Ectodermal cell (in vitro differentiated cells): ENCODE measurements around the gene FMN2.

Experiments used
- H3K27ac ChIP-seq: 2 replicates; pipeline ENCODE4 v1.7.0; 2013; ENCODE audit warnings: mild to moderate bottlenecking, low read depth, low read length; ENCODE audit not compliant: insufficient read depth, poor library complexity, severe bottlenecking
- H3K27me3 ChIP-seq: 2 replicates; pipeline ENCODE4 v1.7.0; 2013; ENCODE audit warnings: mild to moderate bottlenecking, low read length; ENCODE audit not compliant: insufficient read depth, control insufficient read depth, poor library complexity, severe bottlenecking
- H3K36me3 ChIP-seq: one replicate; pipeline ENCODE4 v1.7.0; 2013; ENCODE audit warnings: low read length; ENCODE audit not compliant: control insufficient read depth, insufficient read depth
- H3K4me1 ChIP-seq: one replicate; pipeline ENCODE4 v1.7.0; 2013; ENCODE audit warnings: low read length; ENCODE audit not compliant: control insufficient read depth, insufficient read depth
- H3K4me3 ChIP-seq: 2 replicates; pipeline ENCODE4 v1.7.0; 2013; ENCODE audit warnings: low read depth, low read length, control low read depth; ENCODE audit not compliant: insufficient read depth
- H3K9me3 ChIP-seq: 2 replicates; pipeline ENCODE4 v1.7.0; 2013; ENCODE audit warnings: mild to moderate bottlenecking, low read length, moderate library complexity; ENCODE audit not compliant: control insufficient read depth
- WGBS, 2 experiments: methylation state at CpG; one replicate each; pipeline ENCODE4 v1.1.7; 2013; ENCODE audit warnings: missing lambda C conversion rate in 2 of 2; 5-methylcytosine and 5-hydroxymethylcytosine counted together

FMN2 gene

DNA sequence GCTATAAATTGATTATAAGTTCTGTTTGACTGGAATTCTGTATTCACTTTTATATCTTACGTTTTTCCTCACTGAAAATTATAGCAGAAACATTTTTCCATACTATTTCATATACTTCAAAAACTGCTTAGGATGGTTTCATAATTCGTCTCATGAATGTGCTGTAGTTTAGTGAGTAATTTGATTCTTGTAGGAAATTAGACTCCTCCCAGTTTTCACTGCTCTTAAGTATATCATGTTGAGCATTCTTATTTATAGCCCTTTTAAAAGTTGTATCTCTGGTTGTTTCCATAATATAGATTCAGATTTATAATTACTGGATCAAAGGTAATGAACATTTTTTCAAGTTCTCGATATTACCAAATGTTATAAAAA lies 250.6 kb downstream of the FMN2 start:
- Histone ChIP-seq H3K27ac (no peak overlapping the region), H3K9me3 (no peaks in the 10 kb centered on the region), H3K27me3 (no peaks in the 10 kb centered on the region), H3K4me1 (no peaks in the 10 kb centered on the region), H3K4me3 (no peak overlapping the region), H3K36me3 (no peaks in the 10 kb centered on the region)
- WGBS, 2 experiments, result 86% methylated on average over 1 of the region's 3 CpGs; no CpG with 5 or more reads in 1 of the 2 experiments

DNA sequence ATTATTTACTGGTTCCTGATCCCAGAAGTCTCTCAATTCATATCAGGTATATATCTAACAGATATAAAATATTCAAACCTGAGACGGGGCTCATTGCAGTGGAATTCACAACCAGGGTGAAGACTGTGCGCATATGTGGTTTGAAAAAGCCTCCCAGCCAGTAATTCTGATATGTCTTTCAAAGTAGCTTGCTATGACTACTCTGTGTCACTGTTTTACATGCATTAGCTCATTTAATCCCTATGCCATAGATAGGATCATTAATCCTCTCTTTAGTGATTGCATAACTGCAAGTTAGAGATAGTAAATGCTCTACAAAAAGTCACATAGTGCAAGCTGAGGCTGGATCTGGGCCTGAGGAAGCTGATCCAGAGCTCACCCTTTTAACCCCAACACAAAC lies 251.4 kb downstream of the FMN2 start:
- Histone ChIP-seq H3K27me3 (no peaks in the 10 kb centered on the region), H3K4me3 (no peak overlapping the region), H3K4me1 (no peaks in the 10 kb centered on the region), H3K36me3 (no peaks in the 10 kb centered on the region), H3K27ac (no peak overlapping the region), H3K9me3 (no peaks in the 10 kb centered on the region)
- WGBS, 2 experiments, result 69 to 77% methylated on average over 2 of the region's 2 CpGs

DNA sequence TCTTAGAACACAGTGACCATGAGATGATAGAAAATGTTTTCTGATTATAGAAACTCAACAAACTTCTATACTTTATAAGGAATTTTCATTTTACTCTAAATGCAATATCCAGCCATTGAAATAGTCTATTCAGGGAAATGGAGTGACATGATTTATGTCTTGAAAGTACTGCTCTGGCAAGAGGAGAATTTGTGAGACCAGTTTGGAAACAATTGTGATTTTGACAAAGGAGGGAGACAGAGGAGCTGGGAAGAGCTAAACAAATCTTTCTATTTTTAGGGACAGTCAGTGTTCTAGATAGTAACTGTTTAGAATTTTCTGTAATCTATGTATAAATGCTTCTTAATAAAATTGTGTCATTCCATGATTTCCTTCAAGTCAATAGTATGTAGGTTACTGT lies 252.3 kb downstream of the FMN2 start:
- no peaks in the 10 kb centered on the region for H3K27me3 ChIP-seq
- no peaks in the 10 kb centered on the region for H3K36me3 ChIP-seq
- no peaks in the 10 kb centered on the region for H3K9me3 ChIP-seq
- H3K4me1 ChIP-seq, result no peaks in the 10 kb centered on the region
- H3K4me3 ChIP-seq, result no peak overlapping the region
- H3K27ac ChIP-seq, result no peak overlapping the region

DNA sequence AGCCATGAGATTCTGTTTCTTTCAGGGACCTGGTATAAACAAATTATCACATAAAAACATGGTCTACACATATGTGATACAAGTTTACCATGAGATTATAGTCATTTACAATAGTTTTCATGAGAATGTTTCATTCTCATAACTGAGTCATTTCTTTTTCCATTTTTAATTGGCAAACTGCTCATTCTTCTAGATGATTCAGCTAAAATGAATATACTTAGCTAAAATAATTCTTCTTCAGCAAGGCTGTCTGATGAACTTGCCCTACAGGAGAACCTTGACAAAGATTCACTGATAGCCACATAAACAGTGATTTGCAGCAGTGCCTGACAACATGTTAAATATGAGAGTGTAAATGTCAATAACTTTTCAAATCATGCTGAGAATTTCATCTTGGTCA lies 253.2 kb downstream of the FMN2 start:
- Histone ChIP-seq H3K36me3 (no peaks in the 10 kb centered on the region), H3K27ac (no peak overlapping the region), H3K27me3 (no peaks in the 10 kb centered on the region), H3K4me1 (no peaks in the 10 kb centered on the region), H3K4me3 (no peak overlapping the region), H3K9me3 (no peaks in the 10 kb centered on the region)

DNA sequence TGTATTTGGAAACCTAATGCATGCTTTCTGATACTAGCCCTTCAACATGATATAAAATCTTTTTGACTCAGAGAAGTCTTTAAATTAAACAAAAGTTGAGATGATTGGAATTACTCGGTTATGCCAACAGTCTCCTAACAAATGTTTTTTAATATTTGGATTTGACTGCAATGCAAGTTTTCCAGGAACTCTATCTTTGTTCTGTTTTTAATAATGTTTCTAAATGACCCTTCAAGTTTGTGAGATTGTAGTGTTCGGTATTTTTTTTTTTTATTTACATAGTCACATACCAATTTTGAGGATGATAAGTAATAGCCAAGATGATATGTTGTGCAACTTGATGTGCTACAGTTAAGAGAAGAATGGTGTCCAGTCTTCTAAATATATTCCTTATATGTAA lies 258.0 kb downstream of the FMN2 start:
- no peak overlapping the region for H3K27ac ChIP-seq
- 100% methylated on average over 1 of the region's 2 CpGs for WGBS, 2 experiments
- no peaks in the 10 kb centered on the region for H3K4me1 ChIP-seq
- no peaks in the 10 kb centered on the region for H3K9me3 ChIP-seq
- no peaks in the 10 kb centered on the region for H3K27me3 ChIP-seq
- H3K4me3 ChIP-seq, result no peak overlapping the region
- no peaks in the 10 kb centered on the region for H3K36me3 ChIP-seq

DNA sequence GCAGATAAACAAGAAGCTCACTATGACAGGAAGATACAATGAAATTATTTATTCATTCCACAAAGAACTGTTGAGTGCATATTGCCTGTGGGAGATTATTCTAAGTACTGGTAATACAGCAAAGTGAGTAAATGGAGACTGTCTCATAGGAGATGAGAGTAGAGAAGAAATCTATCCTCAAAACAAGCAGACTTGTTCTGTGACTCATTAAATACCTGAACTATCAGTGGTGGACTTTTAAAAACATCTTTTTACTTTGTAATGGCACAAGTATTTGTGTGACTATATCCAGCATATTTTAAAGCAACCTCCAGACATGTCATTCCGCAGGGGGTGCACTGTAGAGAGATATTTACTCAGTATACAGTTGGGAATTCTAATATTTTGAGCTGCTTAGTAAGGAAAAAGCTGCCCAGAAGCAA lies 259.2 kb downstream of the FMN2 start:
- Histone ChIP-seq H3K27me3 (no peaks in the 10 kb centered on the region), H3K27ac (no peak overlapping the region), H3K4me1 (no peaks in the 10 kb centered on the region), H3K36me3 (no peaks in the 10 kb centered on the region), H3K4me3 (no peak overlapping the region), H3K9me3 (no peaks in the 10 kb centered on the region)
- 83 to 100% methylated on average over 1 of the region's 1 CpG for whole genome bisulfite sequencing, 2 experiments

DNA sequence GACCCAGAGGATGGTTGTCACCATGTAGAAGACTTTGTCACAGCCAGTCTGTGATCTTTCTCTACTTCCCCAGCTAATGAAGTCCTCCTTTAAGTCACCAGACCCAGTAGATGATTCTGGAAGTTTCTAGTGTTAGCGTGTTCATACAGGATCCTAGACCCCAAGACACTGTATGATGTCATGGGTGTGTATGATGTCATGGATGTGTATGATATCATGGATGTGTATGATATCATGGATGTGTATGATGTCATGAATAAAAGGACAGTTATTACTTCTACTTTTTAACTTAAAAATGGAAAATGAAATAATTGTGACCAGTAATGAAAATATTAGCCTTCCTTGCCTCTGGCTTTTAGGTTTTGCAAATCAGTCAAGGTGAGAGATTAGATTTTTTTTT lies 260.0 kb downstream of the FMN2 start:
- 100% methylated on average over 1 of the region's 1 CpG for WGBS, 2 experiments
- H3K9me3 ChIP-seq, result no peaks in the 10 kb centered on the region
- no peak overlapping the region for H3K27ac ChIP-seq
- H3K4me3 ChIP-seq, result no peak overlapping the region
- no peaks in the 10 kb centered on the region for H3K27me3 ChIP-seq
- no peaks in the 10 kb centered on the region for H3K36me3 ChIP-seq
- no peaks in the 10 kb centered on the region for H3K4me1 ChIP-seq

DNA sequence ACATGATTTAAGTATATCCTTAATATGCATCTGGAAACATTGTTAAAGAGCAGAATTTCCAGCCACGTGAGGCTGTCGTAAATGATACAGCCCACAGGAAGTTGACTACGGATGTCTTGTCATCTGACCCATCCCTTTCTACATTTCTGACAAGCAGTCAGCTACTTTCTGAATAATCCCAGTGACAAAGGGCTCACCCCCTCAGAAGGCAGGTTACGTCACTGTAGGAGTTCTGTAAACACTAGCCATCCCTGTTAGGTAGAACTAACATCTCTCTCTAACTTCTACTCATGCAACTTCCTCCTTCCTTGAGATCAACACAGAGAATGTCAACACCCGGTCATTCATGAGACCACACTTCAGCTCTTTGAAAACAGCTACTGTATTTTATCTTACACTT lies 261.1 kb downstream of the FMN2 start:
- H3K9me3 ChIP-seq, result no peaks in the 10 kb centered on the region
- H3K36me3 ChIP-seq, result no peaks in the 10 kb centered on the region
- no peak overlapping the region for H3K27ac ChIP-seq
- WGBS, 2 experiments, result 74 to 81% methylated on average over 5 of the region's 5 CpGs
- H3K27me3 ChIP-seq, result no peaks in the 10 kb centered on the region
- no peak overlapping the region for H3K4me3 ChIP-seq
- H3K4me1 ChIP-seq, result no peaks in the 10 kb centered on the region

DNA sequence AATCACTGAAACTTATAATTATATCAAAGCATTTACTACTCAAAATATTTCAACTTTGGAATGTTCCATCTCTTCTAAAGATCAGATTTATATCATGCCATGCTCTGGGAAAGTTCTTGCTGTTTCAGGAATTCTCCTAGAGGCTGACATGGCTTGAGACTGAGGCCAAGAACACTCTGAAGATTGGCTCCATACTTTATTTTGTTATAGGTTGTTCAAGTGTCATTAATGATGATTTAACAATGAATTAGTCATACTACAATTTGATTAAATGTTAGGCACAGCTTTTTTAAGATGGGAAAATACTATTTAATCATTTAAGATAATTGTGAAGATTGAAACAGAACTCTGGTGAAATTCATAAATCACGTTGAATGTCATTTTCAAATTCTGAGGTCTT lies 264.9 kb downstream of the FMN2 start:
- no peaks in the 10 kb centered on the region for H3K27me3 ChIP-seq
- no peaks in the 10 kb centered on the region for H3K4me1 ChIP-seq
- WGBS, 2 experiments, result 100% methylated on average over 1 of the region's 1 CpG
- H3K9me3 ChIP-seq, result no peaks in the 10 kb centered on the region
- H3K4me3 ChIP-seq, result no peak overlapping the region
- no peak overlapping the region for H3K27ac ChIP-seq
- H3K36me3 ChIP-seq, result no peaks in the 10 kb centered on the region

DNA sequence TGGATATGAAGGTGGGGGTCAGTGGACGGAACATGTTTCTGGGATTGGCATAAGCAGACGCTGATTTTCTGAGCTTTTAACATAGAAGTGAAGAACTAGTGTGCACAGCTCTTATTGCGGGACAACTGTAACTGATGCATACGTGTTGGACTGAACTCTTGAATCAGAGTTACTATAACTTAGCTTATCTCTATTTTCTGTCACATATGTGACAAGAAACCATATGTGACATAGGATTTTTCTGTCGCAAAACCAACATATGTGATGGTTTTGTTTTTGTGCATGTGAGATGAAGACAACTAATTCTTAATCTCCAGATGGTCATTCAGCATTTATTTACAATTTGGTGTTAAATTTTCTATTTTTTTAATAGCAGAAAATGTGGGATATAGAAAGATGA lies 270.4 kb downstream of the FMN2 start:
- H3K27me3 ChIP-seq, result no peaks in the 10 kb centered on the region
- no peaks in the 10 kb centered on the region for H3K4me1 ChIP-seq
- H3K4me3 ChIP-seq, result no peak overlapping the region
- H3K9me3 ChIP-seq, result no peaks in the 10 kb centered on the region
- no peaks in the 10 kb centered on the region for H3K36me3 ChIP-seq
- H3K27ac ChIP-seq, result no peak overlapping the region
- WGBS, 2 experiments, result 95 to 98% methylated on average over 4 to 5 of the region's 5 CpGs

DNA sequence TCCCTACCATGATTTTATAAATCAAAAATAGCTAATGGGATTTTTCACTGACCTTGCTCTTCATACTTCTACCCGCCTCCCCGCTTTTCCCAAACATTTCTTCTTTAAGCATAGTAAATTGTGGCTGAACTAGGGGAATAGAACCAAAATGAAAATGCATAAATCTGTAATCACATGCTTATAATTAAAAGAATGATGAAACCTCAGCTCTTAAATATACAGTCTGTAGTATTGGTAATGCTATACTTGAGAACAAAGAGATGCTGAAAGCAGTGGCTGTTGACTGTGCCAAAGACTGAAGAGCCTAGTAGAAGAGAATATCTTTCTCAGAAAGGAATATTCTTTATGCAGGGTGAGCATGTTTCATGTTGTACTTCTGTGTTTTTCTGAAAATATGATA lies 271.1 kb downstream of the FMN2 start:
- H3K36me3 ChIP-seq, result no peaks in the 10 kb centered on the region

More for the DNA sequence above, 271.1 kb downstream of the FMN2 start:
- Histone ChIP-seq H3K4me3 (no peak overlapping the region), H3K27ac (no peak overlapping the region), H3K9me3 (no peaks in the 10 kb centered on the region), H3K27me3 (no peaks in the 10 kb centered on the region), H3K4me1 (no peaks in the 10 kb centered on the region)
- WGBS, 2 experiments, result 90% methylated on average over 2 of the region's 2 CpGs; no CpG with 5 or more reads in 1 of the 2 experiments
